MM.1S (cell line): Measurements from ENCODE around the gene TM9SF2.

ENCODE experiments used
- DNase-seq: peaks from one replicate; pipeline ENCODE4 v3.0.0-alpha.2; 2015
- H2AFZ ChIP-seq: fragments of 300-600 bp; sonication (generic); 2 replicates; pipeline ENCODE4 v1.6.0; 2016; ENCODE audit warnings: antibody characterized with exemption, low read length
- H3F3A ChIP-seq: fragments of 300-600 bp; sonication (generic); 2 replicates; pipeline ENCODE4 v1.6.1; 2016; ENCODE audit warnings: mild to moderate bottlenecking, antibody characterized with exemption, low read length, moderate library complexity, mixed read lengths; ENCODE audit not compliant: insufficient read depth
- H3K27ac ChIP-seq: fragments of 300-600 bp; sonication (generic); 2 replicates; pipeline ENCODE4 v1.5.1; 2016; ENCODE audit warnings: mild to moderate bottlenecking, low read length
- H3K27me3 ChIP-seq: fragments of 300-600 bp; sonication (generic); replicated peaks from 2 replicates; pipeline ENCODE4 v1.6.0; 2016; ENCODE audit warnings: low read length; ENCODE audit not compliant: insufficient read depth
- H3K36me3 ChIP-seq: fragments of 300-600 bp; sonication (generic); replicated peaks from 2 replicates; pipeline ENCODE4 v1.6.1; 2016; ENCODE audit warnings: mild to moderate bottlenecking, low read length, mixed read lengths; ENCODE audit not compliant: insufficient read depth
- H3K4me1 ChIP-seq: fragments of 300-600 bp; sonication (generic); 2 replicates; pipeline ENCODE4 v1.6.1; 2016; ENCODE audit warnings: low read length, mixed read lengths
- H3K4me2 ChIP-seq: fragments of 300-600 bp; sonication (generic); 2 replicates; pipeline ENCODE4 v1.6.0; 2016; ENCODE audit warnings: low read depth, low read length
- H3K4me3 ChIP-seq: fragments of 300-600 bp; sonication (generic); 2 replicates; pipeline ENCODE4 v1.5.1; 2016; ENCODE audit warnings: low read length, mixed read lengths
- H3K79me2 ChIP-seq: fragments of 300-600 bp; sonication (generic); 2 replicates; pipeline ENCODE4 v1.6.1; 2016; ENCODE audit warnings: mixed run types, low read length, mixed read lengths
- H3K9ac ChIP-seq: fragments of 300-600 bp; sonication (generic); 2 replicates; pipeline ENCODE4 v1.6.1; 2016; ENCODE audit warnings: low read length, mixed read lengths
- H3K9me2 ChIP-seq: fragments of 300-600 bp; sonication (generic); replicated peaks from 2 replicates; pipeline ENCODE4 v1.6.1; 2016; ENCODE audit warnings: mild to moderate bottlenecking, low read length, mixed read lengths; ENCODE audit not compliant: insufficient read depth
- H3K9me3 ChIP-seq: fragments of 300-600 bp; sonication (generic); replicated peaks from 2 replicates; pipeline ENCODE4 v1.6.1; 2016; ENCODE audit warnings: mild to moderate bottlenecking, low read length, mixed read lengths; ENCODE audit not compliant: insufficient read depth
- H4K20me1 ChIP-seq: fragments of 300-600 bp; sonication (generic); 2 replicates; pipeline ENCODE4 v1.6.1; 2016; ENCODE audit warnings: mild to moderate bottlenecking, low read length, moderate library complexity, mixed read lengths; ENCODE audit not compliant: insufficient read depth
- EZH2 ChIP-seq: fragments of 300-600 bp; sonication (generic); optimal IDR thresholded peaks from 2 replicates; pipeline ENCODE3; 2017; ENCODE audit warnings: low read depth, mild to moderate bottlenecking, antibody characterized with exemption, low read length, mixed read lengths
- EZH2phosphoT487 ChIP-seq: fragments of 300-600 bp; sonication (generic); IDR thresholded peaks from 2 replicates; pipeline ENCODE4 v1.6.1; 2018; ENCODE audit warnings: antibody characterized with exemption, low read length
- TF ChIP-seq, protein P1 (sequence below): fragments of 300-600 bp; sonication (generic); IDR thresholded peaks from 2 replicates; pipeline ENCODE4 v1.5.1; 2016; ENCODE audit warnings: antibody characterized with exemption, low read length, mixed read lengths

Gene TM9SF2

GRCh38 chr13:99596180-99596579 is 94.9 kb downstream of the TM9SF2 start:
- no peaks in the 10 kb centered on the region for H3F3A ChIP-seq
- no peaks in the 10 kb centered on the region for H4K20me1 ChIP-seq
- no peak overlapping the region for H3K9ac ChIP-seq
- H2AFZ ChIP-seq: no peak overlapping the region
- no peak for DNase-seq
- no peak overlapping the region for H3K27ac ChIP-seq
- no peaks in the 10 kb centered on the region for H3K4me1 ChIP-seq
- H3K9me3 ChIP-seq: no peaks in the 10 kb centered on the region
- no peak overlapping the region for H3K4me2 ChIP-seq
- H3K9me2 ChIP-seq: no peaks in the 10 kb centered on the region
- H3K27me3 ChIP-seq: no peaks in the 10 kb centered on the region
- H3K4me3 ChIP-seq: no peak overlapping the region
- no peaks in the 10 kb centered on the region for H3K36me3 ChIP-seq
- TF ChIP-seq, protein P1, sequence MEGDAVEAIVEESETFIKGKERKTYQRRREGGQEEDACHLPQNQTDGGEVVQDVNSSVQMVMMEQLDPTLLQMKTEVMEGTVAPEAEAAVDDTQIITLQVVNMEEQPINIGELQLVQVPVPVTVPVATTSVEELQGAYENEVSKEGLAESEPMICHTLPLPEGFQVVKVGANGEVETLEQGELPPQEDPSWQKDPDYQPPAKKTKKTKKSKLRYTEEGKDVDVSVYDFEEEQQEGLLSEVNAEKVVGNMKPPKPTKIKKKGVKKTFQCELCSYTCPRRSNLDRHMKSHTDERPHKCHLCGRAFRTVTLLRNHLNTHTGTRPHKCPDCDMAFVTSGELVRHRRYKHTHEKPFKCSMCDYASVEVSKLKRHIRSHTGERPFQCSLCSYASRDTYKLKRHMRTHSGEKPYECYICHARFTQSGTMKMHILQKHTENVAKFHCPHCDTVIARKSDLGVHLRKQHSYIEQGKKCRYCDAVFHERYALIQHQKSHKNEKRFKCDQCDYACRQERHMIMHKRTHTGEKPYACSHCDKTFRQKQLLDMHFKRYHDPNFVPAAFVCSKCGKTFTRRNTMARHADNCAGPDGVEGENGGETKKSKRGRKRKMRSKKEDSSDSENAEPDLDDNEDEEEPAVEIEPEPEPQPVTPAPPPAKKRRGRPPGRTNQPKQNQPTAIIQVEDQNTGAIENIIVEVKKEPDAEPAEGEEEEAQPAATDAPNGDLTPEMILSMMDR: no peak
- TF ChIP-seq EZH2phosphoT487: no peak
- H3K79me2 ChIP-seq: no peaks in the 10 kb centered on the region

GRCh38 chr13:99600318-99600717 is 99.0 kb downstream of the TM9SF2 start:
- no peaks in the 10 kb centered on the region for H3K79me2 ChIP-seq
- H4K20me1 ChIP-seq: no peaks in the 10 kb centered on the region
- H3F3A ChIP-seq: no peaks in the 10 kb centered on the region
- no peak overlapping the region for H3K4me2 ChIP-seq
- H3K9me3 ChIP-seq: no peaks in the 10 kb centered on the region
- TF ChIP-seq, protein P1: peak; percentile 19; the same call in 1 of the 2 replicates
- no peak for TF ChIP-seq EZH2
- H3K27ac ChIP-seq: no peak overlapping the region
- H3K36me3 ChIP-seq: no peaks in the 10 kb centered on the region
- peaks cover under 1% of the 10 kb centered on the region; the same call in 1 of the 2 replicates for H3K4me1 ChIP-seq
- H3K27me3 ChIP-seq: no peaks in the 10 kb centered on the region
- no peak for DNase-seq
- no peak overlapping the region for H2AFZ ChIP-seq
- no peak overlapping the region for H3K4me3 ChIP-seq
- H3K9ac ChIP-seq: no peak overlapping the region
- H3K9me2 ChIP-seq: no peaks in the 10 kb centered on the region

- Histone ChIP-seq H3K4me2 (no peak overlapping the region), H3K27ac (no peak overlapping the region), H3K79me2 (no peaks in the 10 kb centered on the region), H3K4me3 (no peak overlapping the region), H3K4me1 (peaks cover 4% of the 10 kb centered on the region), H3K9ac (no peak overlapping the region), H3K9me3 (no peaks in the 10 kb centered on the region), H3K9me2 (no peaks in the 10 kb centered on the region), H4K20me1 (no peaks in the 10 kb centered on the region), H3K27me3 (no peaks in the 10 kb centered on the region), H2AFZ (no peak overlapping the region), H3K36me3 (no peaks in the 10 kb centered on the region), H3F3A (no peaks in the 10 kb centered on the region)
- DNase-seq: no peak
- TF ChIP-seq, protein P1: no peak
- TF ChIP-seq EZH2phosphoT487 (no peak), EZH2 (no peak)
Measured at GRCh38 chr13:99601535-99601934, 100.3 kb downstream of the TM9SF2 start.
